ENCODE data around the gene MYCBPAP.
"Not testable (repeated sequence)": the region's sequence is repeated elsewhere in the genome, so short reads cannot be mapped to it uniquely, and the experiment has no call there.

MYCBPAP gene

DNA sequence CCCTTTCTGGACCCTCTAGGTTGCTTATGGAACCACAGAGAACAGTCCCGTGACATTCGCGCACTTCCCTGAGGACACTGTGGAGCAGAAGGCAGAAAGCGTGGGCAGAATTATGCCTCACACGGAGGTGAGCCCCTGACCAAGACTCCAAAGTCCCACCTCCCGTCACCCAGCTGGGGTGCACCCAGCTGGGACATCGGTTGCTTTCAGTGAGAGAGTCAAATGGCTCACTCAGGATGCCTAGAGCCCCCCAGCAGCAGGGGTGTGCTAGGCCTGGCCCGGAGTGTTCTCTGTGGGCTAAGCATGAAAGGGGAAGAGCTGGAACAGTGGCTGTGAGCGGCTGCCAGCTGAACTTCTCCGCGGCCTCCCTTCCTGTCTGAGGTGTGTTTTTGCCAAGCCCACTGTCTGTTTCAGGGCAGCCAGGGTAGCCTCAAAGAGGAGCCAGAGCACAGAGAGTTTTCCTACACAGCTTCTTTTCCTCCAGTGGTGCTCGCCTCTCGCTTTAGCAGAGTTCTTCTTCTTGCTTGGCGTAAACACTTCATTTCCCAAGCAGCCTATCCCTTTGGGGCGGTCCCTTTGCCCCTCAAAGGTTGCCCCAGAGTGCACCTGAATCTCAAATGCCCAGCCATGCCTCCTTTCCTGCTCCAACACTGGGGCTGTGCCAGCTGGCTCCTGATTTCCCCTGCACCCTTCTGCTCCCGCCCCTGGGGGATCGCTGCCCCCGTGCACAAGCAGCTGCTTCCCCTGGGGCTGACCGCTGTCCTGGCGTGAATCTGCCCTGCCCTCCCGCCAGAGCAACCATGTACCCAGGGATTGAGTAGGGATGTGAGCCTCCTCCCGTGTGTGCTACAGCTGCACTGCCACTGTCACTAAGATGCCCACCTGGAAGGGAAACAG is 37.0 kb upstream of the MYCBPAP start:
- DNase-seq = no peak

DNA sequence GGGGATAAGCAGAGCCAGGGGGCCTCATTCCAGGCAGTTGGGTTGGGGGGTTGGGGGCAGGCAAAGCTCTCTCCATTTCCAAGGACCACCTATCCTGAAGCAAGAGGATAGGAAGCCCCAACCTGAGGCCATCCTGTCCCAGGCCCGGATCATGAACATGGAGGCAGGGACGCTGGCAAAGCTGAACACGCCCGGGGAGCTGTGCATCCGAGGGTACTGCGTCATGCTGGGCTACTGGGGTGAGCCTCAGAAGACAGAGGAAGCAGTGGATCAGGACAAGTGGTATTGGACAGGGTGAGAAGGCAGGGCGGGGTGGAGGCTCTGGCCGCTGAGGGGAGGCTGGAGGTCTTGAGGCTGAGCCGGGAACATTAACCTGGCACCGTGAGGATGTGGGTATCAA is 36.0 kb upstream of the MYCBPAP start:
- no peak for DNase-seq

DNA sequence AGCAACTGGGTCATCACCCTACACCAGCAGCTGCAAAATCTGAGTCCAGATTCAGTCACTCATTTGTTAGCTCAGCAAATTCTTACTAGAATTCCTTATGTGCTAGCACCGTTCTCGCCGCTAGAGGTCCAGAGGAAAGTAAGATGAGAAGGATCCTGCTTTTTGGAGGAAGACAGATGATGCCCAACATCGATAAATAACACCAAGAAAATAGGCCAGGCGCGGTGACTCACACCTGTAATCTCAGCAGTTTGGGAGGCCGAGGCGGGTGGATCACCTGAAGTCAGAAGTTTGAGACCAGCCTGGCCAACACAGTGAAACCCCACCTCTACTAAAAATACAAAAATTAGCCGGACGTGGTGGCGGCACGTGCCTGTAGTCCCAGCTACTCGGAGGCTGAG is 35.5 kb upstream of the MYCBPAP start:
- DNase-seq = not testable (repeated sequence)

DNA sequence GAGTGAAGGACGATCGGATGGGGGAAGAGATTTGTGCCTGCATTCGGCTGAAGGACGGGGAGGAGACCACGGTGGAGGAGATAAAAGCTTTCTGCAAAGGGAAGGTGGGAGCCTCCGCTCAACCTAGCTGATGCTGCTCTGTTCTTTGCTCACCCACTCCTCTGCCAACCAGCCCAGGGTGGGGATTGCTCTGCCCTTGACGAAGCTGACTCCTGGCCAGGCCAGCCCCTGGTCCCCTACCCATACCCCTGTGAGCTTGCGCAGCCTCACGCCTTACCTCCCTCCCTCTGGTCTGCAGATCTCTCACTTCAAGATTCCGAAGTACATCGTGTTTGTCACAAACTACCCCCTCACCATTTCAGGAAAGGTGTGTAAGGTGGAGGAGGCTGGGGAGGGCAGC is 34.3 kb upstream of the MYCBPAP start:
- no peak for DNase-seq

DNA sequence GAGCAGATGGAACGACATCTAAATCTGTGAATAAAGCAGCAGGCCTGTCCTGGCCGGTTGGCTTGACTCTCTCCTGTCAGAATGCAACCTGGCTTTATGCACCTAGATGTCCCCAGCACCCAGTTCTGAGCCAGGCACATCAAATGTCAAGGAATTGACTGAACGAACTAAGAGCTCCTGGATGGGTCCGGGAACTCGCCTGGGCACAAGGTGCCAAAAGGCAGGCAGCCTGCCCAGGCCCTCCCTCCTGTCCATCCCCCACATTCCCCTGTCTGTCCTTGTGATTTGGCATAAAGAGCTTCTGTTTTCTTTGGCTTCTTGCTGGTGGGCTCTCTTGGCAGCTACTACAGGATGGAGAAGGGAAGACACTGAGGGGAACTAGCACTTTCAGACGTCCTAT is 33.7 kb upstream of the MYCBPAP start:
- no peak for DNase-seq

DNA sequence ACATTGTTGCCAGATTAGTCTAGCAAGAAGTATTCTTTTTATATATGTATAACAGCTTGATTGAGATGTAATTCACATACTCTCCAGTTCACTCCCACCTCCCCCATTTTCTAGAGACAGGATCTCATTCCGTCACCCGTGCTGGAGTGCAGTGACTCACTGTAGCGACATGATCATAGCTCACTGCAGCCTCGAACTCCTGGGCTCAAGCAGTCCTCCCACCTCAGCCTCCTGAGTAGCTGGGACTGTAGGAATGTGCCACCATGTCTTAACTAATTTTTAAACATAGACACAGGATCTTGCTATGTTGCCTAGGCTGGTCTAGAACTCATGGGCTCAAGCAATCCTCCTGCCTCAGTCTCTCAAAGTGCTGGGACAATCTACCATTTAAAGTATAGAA is 32.9 kb upstream of the MYCBPAP start:
- no peak for DNase-seq

DNA sequence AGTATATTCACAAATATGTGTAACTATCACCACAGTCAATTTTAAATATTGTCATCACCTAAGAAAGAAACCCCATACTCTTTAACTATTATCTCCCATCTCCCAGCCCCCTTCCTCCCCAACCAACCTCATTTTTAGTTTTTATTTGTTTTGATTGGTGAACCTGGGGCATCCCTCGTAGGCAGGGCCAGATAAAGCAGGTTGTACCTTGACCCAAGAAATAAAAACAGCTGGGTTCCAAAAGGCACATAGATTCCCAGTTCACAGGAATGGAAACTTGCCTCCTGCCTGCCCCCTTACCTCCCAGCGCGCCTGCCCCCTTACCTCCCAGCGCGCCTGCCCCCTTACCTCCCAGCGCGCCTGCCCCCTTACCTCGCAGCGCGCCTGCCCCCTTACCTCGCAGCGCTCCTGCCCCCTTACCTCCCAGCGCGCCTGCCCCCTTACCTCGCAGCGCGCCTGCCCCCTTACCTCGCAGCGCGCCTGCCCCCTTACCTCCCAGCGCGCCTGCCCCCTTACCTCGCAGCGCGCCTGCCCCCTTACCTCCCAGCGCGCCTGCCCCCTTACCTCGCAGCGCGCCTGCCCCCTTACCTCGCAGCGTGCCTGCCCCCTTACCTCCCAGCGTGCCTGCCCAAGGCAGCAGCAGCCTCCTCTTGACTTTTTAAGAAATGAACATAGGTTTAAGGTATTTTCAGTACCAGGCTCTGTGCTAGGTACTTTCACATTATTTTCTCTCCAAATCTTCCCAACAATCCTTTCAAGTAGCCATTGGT is 32.3 kb upstream of the MYCBPAP start:
- DNase-seq = not testable (repeated sequence)

DNA sequence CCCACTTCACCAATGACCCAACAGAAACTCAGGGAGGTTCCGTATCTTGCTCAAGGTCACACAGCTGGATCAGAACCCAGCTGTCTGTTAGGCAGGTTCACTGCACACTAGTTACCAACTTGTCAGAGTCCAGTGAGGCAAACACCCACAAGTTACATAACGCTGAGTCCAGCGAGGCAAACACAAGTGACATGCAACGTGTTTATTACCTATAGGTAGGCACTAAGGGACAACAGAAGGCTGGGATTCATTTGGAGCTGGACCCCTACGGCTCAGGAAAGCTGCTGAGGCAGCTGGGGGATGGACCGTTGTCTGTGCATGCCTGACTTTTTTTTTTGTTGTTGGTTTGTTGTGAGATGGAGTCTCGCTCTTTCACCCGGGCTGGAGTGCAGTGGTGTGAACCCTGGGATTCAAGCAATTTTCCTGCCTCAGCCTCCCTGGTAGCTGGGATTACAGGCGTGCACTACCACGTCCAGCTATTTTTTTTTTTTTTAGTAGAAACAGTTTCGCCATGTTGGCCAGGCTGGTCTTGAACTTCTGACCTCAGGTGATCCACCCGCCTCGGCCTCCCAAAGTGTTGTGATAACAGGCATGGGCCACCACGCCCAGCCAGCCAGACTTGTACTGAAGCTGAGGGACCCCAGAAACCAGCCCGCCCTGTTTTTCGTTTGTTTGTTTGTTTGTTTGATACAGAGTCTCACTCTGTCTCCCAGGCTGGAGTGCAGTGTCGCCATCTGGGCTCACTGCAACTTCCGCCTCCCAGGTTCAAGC is 31.5 kb upstream of the MYCBPAP start:
- no peak for DNase-seq

DNA sequence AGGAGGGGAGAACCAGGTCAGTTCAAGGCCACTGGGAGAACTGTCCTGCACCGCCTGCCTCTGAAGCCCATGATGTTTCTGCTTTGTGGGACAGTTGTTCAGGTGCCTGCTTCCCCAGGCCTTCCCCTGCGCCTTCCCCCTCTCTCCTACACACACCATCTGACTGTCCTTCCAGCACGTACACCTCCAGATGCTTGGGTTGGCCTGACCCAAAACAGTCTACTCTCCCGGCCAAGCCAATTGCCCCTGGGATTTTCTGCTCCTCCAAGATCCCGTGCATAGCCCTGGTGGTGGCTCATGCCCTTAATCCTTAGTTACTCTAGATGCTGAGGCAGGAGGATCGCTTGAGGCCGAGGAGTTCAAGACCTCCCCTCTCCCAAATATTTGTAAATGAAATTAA is 30.3 kb upstream of the MYCBPAP start:
- DNase-seq = no peak

DNA sequence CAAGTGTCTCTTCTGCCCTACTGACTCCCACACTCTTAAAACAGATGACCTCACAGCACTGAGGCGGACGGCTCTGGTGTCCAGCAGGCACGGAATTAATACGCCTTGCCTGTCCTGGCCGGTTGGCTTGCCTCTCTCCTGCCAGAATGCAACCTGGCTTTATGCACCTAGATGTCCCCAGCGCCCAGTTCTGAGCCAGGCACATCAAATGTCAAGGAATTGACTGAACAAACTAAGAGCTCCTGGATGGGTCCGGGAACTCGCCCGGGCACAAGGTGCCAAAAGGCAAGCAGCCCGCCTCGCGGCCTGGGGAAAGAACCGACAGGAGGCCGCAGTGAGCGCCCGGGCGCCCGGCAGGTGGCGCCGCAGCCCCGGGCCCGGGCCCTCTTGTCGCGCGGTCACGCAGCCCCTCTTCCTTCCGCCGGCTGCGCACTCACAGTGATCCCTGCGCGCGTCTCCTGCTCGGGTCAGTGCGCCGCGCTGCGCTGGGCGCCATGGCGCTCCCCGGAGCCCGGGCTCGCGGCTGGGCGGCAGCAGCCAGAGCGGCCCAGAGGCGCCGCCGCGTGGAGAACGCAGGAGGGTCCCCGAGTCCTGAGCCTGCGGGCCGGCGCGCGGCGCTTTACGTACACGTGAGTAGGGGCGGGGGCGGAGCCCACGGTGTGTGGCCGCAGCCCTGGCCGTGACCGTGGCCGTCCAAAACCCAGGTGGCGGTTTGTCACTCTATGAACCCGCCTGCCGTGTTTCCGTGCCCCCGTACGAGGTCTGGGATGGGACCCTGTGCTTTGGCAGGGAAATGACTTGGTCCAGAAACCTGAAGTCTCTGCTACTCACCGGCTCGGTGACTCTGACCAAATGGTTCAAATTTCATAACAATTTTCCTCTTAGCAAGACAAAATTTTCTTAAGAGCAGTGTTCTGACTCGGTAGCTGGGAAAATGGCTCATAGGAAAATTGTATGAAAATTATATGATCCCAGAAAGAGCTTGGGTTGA is 29.6 kb upstream of the MYCBPAP start, which contains the start of gene RSAD1:
Gene RSAD1, plus strand, starts transcription at position 470 of the 991 bp plus-strand sequence. Its CDS starts 25 bp downstream, at position 495.
- DNase-seq = peak; percentile 94

DNA sequence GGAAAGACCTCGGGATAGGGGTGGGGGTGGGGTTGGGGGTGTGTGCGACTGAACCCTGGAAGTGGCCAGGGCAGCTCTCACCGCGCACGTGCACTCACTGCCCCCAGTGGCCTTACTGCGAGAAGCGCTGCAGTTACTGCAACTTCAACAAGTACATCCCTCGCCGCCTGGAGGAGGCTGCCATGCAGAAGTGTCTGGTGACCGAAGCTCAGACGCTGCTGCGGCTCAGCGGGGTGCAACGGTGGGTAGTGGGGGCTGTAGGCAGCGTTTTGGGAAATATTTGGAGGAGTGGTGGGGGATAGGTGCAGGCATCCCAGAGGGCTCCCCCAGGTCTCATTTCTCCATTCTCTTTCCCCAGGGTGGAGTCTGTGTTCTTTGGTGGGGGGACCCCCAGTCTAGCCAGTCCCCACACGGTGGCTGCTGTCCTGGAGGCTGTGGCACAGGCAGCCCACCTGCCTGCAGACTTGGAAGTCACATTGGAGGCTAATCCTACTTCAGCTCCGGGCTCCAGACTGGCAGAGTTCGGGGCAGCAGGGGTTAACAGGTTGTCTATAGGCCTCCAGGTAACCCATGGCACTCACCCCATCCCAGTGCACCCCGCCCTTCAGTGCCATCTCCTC is 28.6 kb upstream of the MYCBPAP start:
- peak; percentile 89 for DNase-seq

DNA sequence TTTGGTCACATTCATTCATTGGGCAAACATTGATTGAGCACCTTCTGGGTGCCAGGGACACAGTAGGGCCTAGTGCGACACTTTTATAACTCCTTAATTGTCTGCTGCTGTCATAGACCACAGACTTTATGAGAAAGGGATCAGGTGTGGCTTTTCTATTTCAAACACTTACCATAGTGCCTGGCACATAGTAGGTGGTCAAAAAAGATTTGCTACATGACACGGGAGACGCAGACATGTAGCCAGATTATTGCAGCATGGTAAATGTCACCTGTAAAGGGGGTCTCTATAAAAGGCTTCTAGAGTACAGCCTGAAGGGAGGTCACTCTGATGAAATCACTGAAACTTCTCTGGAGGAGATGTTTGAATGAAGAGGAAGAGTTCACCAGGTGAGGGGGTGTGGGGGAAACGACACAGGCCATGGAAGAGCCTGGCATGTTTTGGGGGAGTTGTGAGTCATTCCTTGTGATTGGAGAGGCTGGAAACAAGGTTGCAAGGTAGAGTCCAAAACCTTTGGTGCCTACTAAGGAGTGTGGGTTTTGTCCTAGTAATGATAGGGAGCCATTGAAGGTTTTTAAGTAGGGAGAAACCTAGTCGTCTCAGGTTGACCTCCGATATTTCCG is 28.0 kb upstream of the MYCBPAP start:
- DNase-seq = no peak

DNA sequence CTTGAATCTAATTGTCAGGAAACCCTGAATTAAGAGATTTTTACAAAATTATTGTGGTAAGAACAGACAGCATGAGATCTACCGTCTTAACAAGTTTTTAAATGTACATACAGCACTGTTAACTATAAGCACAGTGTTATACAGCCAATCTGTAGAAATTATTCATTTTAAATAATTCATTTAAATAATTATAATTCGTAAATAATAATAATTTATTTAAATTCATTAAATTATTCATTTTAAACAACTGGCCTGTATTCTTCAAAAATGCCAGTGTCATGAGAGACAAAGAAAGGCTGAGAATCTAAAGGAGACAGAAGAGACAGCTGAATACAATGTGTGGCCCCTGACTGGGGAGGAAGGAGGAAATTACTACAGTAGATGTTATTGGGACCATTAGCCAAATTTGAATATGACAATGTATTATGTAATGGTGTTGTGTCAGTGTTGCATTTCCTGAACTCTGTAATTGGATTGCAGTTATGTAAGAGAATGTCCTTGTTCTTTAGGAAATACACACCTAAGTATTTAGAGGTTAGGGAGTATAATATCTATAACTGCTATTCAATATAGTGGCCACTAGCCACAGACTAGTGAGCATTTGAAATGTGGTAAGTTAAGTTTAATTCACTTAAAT is 27.3 kb upstream of the MYCBPAP start:
- no peak for DNase-seq

DNA sequence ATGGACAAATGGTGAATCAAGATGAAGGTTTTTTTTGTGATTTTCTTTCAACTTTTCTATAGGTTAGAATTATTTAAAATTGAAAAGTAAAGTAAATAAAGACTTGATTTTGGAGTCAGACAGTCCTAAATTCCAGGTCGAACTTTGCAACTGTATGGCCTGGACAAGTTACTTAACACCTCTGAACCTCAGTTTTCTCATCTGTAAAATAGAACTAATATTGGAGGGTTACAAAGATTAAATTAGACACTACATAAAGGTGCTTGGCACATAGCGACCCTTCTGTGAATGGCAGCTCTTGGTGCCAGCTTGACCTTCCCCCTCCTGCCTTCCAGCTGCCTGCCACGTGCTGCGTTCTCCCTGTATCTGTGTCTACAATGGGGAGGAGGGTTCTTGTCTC is 26.6 kb upstream of the MYCBPAP start:
- DNase-seq = no peak

DNA sequence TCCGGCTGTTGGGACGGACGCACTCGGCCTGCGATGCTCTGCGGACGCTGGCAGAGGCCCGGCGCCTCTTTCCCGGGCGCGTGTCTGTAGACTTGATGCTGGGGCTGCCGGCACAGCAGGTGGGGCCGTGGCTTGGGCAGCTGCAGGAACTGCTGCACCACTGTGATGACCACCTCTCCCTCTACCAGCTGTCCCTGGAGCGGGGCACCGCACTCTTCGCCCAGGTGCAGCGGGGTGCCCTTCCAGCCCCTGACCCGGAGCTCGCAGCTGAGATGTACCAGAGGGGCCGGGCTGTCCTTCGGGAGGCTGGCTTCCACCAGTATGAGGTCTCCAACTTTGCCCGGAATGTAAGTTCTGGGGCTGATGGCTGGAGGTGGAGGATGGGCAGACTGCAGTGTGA is 26.1 kb upstream of the MYCBPAP start:
- DNase-seq = no peak

DNA sequence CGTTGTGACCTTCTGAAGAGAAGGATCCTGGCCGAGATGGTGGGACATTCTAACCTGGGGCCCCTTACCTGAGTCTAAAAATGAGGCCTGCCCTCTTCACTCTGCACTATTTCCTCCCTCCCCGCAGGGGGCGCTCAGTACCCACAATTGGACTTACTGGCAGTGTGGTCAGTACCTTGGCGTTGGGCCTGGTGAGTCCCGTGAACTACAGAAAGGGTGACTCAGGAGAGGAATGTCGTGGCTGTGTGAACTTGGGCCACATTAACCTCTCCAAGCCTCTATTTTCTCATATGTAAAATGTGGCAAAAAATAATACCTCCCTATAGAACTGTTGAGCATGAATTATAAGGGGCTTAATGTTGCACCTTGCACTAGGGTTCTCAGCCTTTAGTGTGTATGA is 25.7 kb upstream of the MYCBPAP start:
- peak; percentile 88 for DNase-seq

DNA sequence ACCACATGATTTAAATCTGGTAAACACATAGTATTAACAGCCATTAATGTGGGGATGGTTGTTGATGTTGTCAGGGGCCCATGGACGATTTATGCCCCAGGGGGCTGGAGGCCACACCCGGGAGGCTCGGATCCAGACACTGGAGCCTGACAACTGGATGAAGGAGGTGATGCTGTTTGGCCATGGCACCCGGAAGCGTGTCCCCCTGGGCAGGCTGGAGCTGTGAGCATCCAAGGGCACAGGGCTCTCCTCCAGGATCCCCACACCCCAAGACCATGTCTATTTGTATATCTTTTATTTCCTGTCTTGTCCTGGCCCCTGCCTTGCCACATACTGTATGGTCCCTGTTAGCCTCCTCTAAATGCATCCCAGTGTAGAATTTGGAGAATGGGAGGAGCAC is 25.0 kb upstream of the MYCBPAP start:
- DNase-seq = no peak

DNA sequence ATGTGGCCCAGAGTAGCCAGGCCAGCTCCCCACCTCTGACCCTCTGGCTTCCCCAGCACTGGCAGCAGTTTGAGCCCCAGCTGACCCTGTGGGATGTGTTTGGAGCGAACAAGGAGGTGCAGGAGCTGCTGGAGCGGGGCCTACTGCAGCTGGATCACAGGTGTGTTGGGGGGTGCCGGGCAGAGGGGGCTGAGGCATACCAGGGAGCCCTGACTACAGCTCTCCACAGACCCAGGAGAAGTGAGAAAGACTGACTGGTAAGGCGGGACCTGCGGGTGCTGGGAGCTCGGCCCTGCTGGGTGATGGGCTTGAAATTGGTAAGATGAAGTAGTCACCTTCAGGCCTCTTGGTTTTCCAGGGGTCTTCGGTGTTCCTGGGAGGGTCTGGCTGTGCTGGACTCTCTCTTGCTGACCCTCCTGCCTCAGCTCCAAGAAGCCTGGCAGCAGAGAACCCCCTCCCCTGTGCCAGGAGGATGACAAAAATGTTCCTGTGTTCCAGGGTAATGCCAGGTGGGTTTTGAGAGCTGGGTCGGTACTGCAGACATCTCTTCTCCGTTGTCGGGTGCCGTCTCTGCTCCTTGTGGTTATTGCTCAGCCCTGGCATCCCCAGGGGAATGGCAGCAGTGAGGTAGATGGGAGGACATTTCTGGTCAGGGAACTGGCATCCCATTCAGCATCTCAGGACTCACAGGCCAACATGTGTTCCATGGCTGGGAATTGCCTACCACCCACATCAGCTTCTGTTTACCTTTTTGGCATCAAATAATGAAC is 23.7 kb upstream of the MYCBPAP start:
- DNase-seq = no peak

DNA sequence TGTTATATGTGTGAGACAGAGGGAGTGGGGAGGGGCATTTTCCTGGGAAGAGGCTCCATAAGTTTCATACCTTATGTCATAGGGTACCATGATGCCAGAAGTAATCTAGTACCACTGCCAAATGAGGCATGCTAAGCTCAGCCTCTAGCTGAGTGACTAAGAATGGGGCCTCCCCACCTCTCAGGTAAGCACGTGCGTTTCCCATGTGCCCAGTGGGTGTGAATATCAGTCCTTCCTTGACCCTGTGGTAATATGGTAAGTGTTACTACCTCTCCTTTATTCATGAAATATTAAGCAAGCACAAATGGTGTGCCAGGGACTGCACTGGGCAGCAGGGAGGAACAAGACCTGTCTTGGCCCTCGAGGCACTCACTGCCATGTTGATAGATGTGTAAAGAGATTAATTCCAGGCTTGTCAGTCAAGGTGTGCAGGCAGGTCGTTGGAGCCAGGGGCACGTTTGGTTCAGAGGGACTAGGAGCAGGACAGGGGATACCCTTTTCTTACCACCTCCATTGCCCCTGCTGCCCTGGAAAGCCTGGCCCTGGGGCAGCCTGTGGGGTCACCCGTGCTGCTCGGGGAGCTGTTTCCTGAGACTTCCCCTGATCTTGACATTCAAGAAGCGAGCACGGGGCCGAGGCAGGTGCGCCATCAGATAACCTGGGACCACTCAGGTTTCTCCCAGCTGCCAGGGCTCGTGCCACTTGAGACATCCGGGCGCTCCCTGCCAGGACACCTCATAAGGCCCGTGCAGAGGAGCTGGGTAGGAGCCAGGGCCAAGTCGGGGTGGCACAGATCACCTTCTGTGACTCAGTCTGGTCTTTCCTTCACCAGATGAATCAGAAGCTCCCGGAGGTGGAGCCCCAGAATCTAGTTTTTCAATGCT is 20.8 kb upstream of the MYCBPAP start:
- no peak for DNase-seq
